GM19328 (cell line): ENCODE data around the gene PDZD7.

Source experiments
- ATAC-seq: cut with Tn5 transposase; IDR thresholded peaks from one replicate; pipeline ENCODE4 v1.9.1; 2021; ENCODE audit warnings: mild to moderate bottlenecking, moderate library complexity; ENCODE audit not compliant: unreplicated experiment

Gene PDZD7

DNA sequence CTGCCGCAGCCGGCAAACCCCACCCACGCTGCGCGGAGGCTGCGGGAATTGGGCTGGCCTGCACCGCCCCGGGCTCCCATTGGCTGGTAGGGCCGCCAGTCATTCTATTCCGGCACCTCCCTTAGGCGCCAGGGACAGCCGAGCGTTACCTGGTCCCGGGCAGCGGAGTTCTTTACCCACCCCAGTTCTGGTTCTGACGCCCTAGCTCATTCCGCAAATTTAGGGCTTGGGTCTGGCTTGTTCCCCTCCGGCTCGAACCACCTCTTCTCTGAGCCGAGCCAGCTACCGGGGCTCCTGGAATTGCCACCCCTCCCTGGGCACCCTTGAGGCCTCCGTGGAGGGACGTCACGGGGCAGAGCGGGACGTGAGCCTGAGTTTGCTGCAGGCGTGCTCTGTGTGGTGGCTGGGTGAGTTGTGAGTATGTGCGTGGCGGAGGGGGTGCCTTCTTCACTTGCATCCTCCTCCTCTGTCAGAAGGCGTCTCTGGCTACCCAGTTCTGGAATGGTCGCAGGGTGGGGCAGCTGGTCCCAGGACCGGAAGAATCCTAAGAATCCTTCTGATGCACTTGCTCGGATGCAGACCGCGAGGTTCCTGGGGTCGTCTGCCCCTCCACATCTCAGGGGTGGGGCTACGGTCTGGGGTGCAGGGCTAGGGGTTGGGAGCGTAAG lies at the start of gene PDZD7, which contains the start of gene SFXN3:
TSS of gene PDZD7 (minus strand) at position 2 of the 668 bp plus-strand sequence. CDS start 910 bp downstream, outside the sequence.
TSS of gene SFXN3 (plus strand) at position 107 of the 668 bp plus-strand sequence. CDS start 3,461 bp downstream, outside the sequence.
- peak; percentile 85 for ATAC-seq

DNA sequence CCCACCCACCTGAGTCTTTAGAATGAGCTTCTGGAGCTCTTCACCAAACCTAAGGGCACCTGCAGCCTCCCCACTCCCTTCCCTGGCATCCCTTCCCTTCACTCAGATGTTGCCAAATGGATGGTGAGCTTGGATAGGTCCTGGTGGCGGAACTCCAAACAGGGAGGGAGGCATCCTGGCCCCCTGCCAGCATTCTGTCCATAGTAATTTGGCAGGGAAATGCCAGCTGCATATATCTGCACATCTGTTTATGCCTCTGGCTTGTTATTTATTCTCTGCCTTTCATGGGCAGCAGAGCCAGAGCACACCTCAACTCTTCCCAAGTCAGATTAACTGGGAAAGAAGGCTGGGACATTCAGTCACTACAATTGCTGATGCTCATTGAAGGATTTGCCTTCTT lies 48.9 kb upstream of the PDZD7 start:
- no peak for ATAC-seq

DNA sequence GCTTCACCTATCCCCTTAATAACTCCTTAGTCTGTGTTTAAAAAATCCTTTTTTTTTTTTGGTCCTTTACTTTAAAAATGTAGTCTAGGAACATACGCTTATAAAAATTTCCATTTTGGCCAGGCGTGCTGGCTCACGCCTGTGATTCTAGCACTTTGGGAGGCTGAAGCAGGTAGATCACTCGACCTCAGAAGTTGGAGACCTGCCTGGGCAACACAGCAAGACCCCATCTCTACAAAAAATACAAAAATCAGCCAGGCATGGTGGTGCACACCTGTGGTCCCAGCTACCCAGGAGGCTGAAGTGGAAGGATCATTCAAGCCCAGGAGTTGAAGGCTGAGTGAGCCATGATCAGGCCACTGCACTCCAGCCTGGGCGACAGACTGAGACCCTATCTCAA lies 45.7 kb upstream of the PDZD7 start:
- no peak for ATAC-seq

DNA sequence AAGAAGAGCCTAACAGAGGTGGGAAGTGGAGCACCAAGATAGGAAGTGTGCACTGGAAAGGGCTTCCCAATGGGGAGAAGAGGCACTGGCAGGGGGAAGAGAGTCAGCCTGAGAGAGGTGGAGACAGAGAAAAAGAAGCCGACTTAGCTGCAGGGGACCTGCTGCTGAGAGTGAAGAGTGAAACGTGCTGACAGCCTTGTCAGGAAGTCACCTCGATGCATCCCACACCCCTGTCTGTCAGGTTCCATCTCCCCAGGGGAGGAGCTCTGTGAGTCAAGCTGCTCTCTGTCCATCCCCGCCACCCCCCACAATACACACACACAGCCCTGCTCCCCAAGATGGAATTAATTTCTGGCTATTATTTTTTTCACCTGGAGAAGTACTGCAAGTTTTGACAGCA lies 44.8 kb upstream of the PDZD7 start:
- no peak for ATAC-seq

DNA sequence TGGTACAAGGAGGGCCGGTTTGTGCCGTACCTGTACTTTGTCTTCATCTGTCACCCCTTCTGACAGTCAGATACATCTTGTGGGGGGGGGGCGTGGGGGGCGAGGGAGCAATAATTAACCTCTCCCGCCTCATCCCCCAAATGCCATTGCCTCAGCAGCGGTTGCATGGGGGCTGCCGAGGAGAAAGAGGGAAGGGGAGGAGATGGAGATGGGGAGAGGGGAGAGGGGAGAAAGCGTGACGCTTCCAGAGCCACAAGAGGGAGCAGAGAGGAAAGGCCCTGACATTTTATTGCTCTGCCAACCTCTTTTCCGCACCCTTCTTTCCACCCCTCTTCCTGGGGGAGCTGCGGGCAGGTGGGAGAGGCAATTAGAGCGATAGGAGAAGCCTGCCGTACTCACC lies 42.7 kb upstream of the PDZD7 start:
- no peak for ATAC-seq

DNA sequence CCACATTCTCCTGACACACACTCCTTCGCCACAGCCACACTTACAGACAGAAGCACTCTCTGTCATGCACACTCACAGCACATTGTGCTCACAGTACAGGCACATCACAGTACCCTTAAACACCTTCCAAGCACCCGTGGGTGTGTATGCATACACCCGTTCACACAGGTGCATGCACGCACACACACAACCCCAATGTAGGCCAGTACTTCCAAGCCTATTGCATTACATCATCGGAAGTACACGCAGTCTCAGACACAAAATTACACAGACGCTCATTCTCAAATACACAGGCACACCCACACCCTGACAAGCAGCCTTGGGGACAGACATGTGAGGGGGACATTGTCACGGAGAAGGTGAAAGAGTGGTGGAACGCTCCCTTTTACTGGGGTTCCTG lies 42.0 kb upstream of the PDZD7 start:
- ATAC-seq = no peak

DNA sequence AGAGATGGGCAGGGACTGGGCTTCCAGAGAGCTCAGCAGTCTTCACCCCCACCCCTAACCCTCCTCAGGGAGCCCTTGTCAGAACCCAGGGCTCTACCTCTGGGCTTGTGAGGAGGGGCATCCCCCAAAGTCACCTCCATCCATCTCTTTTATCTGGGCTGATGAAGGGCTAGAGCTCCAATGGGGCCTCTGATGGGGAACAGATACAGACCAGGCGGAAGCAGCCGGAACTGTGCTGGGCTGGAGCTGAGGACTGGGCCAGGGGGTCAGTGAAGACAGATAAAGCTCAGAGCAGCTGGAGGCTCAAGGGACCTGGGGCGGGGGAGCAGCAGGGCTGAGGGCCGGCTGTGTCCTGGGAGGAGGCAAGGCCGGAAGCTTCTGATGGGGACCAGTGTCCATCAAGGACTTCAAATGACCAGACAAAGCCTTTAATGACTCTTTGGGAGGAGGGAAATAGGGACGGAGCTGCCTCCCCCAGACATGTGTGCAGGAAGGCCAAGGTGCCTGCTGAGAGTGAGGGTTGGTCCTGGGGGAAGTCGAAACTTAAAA lies 41.0 kb upstream of the PDZD7 start:
- ATAC-seq = no peak

DNA sequence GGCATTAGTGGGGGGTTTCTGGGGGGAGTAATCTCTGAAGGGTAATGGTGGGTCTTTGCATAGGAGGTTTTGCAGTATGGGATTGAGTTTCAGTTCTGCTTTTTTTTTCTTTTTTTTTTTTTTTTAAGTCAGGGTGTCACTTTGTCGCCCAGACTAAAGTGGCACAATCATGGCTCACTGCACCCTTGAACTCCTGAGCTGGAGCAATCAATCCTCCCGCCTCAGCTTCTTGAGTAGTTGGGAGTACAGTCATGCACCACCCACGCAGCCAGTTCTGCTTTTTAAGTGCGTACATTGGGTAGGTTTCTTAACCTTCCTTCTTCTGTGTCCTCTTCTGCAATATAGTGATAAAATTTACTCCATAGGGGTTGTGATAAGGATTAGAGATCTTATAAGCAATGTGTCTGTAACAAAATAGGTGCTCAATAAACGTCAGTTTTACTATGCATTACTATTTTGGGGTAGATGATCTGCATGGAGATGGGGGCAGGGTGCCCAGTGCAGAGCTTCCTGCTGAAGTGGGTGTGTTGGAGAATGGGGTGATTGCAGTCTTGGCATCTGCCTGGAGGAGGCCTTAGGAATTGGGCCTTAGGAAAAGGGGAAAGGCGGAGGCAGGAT lies 40.4 kb upstream of the PDZD7 start:
- ATAC-seq = no peak

DNA sequence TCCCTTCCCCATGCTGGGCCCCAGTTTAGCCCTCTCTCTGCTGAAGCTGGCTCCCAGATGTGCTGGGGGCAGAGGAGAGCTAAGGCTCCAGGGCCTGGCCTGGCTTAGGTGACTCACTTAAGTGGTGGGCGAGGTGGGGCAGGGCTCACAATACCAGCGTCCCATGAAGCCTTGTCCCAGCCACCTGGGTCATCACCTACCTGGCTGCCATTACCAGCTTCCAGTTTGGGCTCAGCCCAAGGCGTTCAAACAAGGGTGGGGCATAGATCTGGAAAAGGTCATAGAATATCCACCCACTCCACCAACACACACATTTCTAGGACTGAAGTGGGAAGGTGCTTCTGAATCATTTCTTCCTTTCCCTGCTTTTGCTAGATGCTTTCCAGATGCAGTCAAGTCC lies 39.2 kb upstream of the PDZD7 start:
- ATAC-seq = no peak

DNA sequence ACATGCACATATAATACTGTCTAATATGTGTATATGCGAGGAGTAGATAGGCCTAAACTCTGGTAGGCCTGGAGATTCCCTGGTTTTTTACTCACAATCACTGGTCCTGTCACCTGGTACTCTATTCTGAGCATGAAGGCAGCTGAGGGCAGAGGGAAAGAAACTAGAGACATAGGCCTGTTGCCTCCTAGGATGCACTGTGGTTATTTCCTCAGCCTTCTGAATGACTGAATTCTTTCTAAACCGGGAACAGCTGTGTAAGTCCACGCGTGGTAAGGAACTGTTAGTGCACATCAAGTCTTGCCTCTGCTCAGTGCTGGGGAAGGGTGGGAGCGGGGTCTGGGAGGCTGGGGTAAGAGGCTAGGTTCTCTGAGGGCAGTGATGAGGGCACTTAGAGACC lies 38.5 kb upstream of the PDZD7 start:
- no peak for ATAC-seq

DNA sequence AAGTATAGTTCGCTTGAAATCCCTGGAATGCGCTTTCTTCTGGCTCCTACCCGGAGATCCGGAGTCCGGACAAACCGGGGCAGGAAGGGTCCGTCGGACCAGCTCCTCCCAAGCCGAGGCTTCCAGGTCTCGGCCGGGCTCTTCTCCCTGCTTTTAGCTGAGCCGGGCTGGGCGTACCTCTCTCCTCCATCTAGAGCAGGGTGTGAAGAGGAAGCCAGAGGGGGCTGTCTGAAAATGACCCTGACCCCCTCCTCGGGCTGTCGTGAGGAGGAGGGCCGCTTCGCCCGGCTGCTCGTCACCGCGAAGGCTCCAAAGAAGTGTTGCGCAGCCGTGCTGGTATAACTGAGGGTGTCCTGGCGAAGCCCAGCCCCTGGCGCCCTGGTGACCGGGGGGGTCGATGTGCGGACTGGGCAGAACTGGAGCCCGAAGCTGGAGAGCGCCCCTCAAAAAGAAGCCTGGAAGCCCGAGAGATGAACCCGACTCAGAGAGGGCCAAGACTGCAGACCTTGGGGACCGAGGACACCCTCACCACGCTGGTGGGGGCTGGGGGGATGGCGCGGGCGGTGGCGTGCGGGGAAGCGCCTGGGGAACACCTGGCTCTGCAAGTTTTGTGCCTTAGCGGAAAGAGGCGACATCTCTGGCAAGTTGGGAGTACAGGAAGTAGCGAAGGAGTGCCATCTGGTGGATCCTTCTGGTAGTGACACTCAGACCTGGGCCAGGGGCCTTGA lies 36.6 kb upstream of the PDZD7 start:
- ATAC-seq = no peak

DNA sequence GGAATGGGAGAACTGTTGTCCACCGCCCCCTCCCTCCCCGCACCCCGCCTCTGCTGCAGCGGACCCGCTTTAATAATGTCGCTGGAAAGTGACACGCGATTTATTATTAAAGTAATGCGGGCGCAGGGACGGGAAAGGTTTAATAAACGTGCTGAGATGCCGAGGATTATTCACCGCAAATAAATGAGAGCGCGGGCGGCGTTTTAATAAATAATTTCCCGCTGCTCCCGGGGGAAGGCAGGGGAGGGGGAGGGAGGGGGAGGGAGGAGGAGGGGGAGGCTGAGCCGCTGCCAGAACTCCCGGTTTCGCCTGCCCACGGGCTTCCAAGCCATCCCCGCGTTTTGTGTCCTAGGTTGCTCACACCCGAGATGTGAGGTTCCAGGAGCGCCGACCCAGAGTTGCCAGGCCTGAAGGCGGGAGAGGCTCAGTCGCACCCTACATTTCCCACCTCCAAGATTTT lies 36.0 kb upstream of the PDZD7 start:
- no peak for ATAC-seq

DNA sequence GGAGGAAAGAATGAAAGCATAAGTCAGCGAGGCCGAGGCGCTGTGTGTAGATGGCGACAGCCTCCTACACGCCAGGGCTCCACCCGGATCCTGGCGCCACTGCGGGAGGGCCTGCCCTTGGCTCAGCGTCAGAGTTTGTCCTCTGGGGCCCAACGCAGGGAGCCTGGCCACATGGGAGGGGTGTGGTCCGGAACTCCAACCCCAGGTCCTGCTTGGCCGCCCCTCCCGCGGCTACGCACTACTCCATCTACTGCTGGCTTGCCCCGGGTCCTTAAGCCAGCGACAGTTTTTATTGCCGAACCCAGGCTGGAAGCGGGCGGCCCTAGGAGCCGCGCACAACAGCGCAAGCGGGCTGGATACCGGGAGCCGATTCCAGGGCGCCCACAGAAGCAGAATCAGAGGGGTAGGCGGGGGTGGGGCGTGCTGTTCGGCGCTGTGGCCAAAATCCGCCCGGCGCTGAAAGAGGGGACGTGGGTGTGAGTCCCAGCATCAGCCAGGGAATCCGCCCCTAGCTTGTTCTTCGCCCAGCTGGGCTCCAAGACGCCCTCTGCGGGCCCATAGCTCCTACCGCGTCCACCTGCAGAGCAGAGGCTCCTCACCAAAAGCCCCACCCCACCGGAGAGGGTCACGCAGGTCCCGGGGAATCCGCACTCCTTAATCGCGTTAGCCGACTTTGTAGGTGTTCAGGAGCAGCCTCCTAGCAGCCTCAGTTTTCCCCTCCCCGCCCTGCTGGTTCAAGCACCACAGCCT lies 35.4 kb upstream of the PDZD7 start:
- ATAC-seq = no peak

DNA sequence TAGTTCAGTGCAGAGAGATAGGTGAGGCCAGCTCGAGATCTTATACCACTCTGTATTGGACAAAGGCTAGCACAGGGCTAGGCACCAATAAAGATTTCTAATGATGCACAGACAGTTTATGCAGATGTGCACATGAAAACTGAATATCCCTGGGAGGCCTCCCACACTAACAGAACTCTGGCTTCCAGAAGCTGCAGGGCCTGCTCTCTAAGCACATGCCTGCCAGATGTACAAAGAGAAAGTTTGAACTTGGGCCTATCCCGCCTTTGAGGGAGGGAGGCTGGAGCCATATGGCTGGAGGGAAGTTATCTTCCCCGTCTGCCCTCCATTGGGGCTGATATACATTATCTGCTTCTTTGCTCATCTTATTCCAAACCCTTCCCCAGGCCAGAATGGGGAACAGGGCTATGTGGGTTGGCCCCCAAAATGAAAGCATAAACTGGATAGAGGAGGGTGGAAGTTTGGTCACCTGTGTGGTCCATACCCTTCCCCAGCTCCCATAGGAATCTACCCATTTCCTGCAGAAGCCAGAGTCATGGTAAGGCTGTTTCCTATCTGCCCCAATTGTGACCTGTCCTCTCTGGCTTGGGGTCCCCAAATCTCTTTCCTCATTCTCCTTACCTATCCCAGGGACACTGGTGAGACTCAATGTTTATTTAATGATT lies 34.7 kb upstream of the PDZD7 start:
- no peak for ATAC-seq

DNA sequence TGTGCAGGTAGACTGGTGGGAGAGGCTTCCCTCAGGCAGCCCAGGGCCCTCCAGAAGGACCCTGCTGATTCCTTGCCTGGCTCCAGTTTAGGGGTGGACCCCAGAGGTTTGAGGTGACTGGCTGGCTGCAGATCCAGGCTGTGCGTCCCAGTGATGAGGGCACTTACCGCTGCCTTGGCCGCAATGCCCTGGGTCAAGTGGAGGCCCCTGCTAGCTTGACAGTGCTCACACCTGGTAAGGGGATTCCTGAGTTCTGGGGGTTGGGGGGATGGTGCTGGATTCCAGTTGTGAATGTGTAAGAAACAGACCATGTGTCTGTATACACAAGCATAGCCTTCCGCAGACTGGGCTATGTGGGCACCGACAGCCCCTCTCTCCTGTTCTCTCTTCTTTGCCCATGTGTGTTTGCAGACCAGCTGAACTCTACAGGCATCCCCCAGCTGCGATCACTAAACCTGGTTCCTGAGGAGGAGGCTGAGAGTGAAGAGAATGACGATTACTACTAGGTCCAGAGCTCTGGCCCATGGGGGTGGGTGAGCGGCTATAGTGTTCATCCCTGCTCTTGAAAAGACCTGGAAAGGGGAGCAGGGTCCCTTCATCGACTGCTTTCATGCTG lies 33.6 kb upstream of the PDZD7 start:
- no peak for ATAC-seq

DNA sequence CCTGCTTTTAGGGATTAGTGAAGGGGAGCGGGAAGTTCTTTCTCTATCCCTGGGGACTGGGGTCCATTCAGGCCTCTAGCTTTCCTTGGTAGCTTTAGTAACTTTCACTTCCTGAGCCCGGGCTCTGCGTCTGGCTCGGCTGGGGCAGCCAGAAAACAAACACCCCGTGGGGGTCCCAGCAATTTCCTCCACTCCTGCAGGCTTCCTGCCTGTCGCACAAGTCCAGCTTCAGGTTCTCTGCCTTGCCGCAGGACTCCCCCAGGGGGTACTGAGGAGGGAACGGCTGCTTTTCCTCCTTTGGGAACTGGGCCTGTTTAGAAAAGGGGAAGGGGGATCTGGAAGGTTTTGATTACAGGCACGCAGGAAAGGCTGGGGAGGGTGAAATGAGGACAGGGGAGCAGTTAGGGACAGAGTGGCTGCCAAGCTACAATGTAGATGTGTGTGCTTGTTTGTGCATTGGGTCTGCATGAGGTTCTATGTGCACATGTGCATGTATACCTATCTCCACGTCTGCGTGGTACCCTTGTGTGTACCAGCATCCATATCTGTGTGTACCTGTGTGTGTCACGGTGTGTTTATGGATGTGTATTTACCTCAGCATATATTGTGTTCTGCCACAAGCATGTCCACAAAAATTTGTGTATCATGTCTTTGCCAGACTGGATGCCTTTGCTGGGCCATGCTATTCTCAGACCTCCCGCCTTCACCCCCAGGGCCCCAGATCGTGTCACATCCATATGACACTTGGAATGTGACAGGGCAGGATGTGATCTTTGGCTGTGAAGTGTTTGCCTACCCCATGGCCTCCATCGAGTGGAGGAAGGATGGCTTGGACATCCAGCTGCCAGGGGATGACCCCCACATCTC lies 32.9 kb upstream of the PDZD7 start:
- ATAC-seq = no peak

DNA sequence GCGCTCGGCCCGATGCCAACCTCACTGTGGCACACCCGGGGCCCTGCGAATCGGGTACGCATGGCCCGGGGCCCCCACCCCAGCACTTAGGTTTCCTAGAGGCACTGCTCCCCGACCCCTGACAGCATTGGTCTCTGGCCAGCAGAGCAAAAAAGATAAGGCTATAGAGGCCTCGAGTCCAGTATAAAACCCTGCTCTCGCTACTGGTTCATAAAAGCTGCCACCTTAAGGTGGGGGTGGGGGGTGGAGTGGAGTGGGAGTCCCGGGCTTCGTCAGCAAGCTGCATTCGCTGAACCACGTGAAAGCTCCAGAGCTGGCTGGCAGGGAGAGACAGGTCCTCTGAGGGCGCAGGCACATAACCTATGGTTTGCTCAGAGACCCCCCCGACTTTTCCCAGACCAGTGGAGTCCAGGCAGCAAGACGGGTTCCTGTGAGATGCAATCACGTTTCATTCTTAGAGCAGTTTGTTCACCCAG lies 32.2 kb upstream of the PDZD7 start:
- no peak for ATAC-seq

DNA sequence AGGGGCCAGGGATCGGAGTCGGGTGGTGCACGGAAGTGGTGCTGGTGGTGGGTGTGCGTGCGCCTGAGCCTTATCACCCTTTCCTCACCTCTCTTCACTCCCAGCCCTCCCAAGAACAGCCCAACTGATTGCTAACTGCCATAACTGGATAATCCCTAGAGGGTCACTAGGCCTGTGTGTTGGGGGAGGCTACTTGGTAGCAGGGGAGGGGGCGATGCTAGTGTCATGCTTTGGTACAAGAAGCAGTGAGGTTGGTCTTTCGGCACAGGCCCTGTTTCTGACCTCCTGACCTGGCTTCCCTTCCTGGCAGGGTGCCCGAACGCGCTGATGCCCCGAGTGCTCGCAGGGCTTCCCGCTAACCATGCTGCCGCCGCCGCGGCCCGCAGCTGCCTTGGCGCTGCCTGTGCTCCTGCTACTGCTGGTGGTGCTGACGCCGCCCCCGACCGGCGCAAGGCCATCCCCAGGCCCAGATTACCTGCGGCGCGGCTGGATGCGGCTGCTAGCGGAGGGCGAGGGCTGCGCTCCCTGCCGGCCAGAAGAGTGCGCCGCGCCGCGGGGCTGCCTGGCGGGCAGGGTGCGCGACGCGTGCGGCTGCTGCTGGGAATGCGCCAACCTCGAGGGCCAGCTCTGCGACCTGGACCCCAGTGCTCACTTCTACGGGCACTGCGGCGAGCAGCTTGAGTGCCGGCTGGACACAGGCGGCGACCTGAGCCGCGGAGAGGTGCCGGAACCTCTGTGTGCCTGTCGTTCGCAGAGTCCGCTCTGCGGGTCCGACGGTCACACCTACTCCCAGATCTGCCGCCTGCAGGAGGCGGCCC lies 31.5 kb upstream of the PDZD7 start:
- no peak for ATAC-seq
